ENCODE measurements around the gene VPS37B. TPM values are rescaled to one million over a fixed set of nuclear protein-coding genes. Genes with fewer than 3 reads are reported as not detected.

Gene VPS37B
- total RNA-seq, 1 experiment from 2014 or later = 12.3 TPM

GRCh38 chr12:122853582-122854245, 42.2 kb downstream of the VPS37B start:
- H3K36me3 Mint-ChIP-seq (ENCODE audit: insufficient read depth in 1 of 3, low read depth in 3 of 3) = peaks cover 0 to 6% (median 0%) of the 10 kb centered on the region in 3 experiments; a peak in 2 of 7 replicates
- DNase-seq = no peak
- H3K4me3 Mint-ChIP-seq = no peak overlapping the region

More at GRCh38 chr12:122853582-122854245, 42.2 kb downstream of the VPS37B start:
- no peak overlapping the region for H3K18ac ChIP-seq (ENCODE audit: insufficient read length, low read depth, low read length)
- no peak overlapping the region for H2BK12ac ChIP-seq (ENCODE audit: insufficient read length, low read depth, low read length)
- H3K9ac ChIP-seq (ENCODE audit: extremely low read depth, insufficient read length, low read length) = no peak overlapping the region
- no peaks in the 10 kb centered on the region for H3K4me1 ChIP-seq (ENCODE audit: insufficient read depth, low read length)
- no peak overlapping the region for H2AK5ac ChIP-seq (ENCODE audit: insufficient read length, low read length)
- H3K4me2 ChIP-seq (ENCODE audit: insufficient read depth, insufficient read length, low read length) = no peak overlapping the region
- no peak overlapping the region for H4K8ac ChIP-seq (replicated peaks; ENCODE audit: insufficient read length, low read depth, low read length)
- no peak overlapping the region for H4K5ac ChIP-seq (ENCODE audit: insufficient read length, low read depth, low read length)
- H3K79me2 ChIP-seq (ENCODE audit: insufficient read depth, low read length) = no peaks in the 10 kb centered on the region
- H2BK120ac ChIP-seq (ENCODE audit: low read depth, low read length, poor library complexity, severe bottlenecking) = no peak overlapping the region
- Mint-ChIP-seq H3K4me1 (peaks cover 0 to 4% of the 10 kb centered on the region in 2 experiments; a peak in 2 of 4 replicates), H3K27ac (no peak overlapping the region), H3K27me3 (ENCODE audit: low read depth) (peaks cover 4% of the 10 kb centered on the region), H3K9me3 (no peaks in the 10 kb centered on the region)
- no peak overlapping the region for H3K27ac ChIP-seq (ENCODE audit: insufficient read length, low read depth, low read length)
- H3T11ph ChIP-seq (ENCODE audit: low read length) = no peak overlapping the region
- H2AFZ ChIP-seq (ENCODE audit: low read length) = no peak overlapping the region
- no peaks in the 10 kb centered on the region for H3K79me1 ChIP-seq (ENCODE audit: insufficient read depth, low read depth, low read length, poor library complexity, severe bottlenecking)
- H4K91ac ChIP-seq (ENCODE audit: insufficient read length, low read depth, low read length) = no peak overlapping the region
- H3K27me3 ChIP-seq (ENCODE audit: insufficient read depth, low read length) = no peaks in the 10 kb centered on the region
- no peaks in the 10 kb centered on the region for H4K20me1 ChIP-seq (ENCODE audit: control insufficient read depth, insufficient read depth, insufficient read length)
- no peak overlapping the region for H2BK5ac ChIP-seq (ENCODE audit: insufficient read length, low read length)
- no CpG with 5 or more reads among the region's 17 CpGs for WGBS (ENCODE audit: extremely low coverage, insufficient read length, low lambda C conversion rate)
- no peak overlapping the region for H3K4ac ChIP-seq (ENCODE audit: low read depth, low read length)
- H2BK20ac ChIP-seq (ENCODE audit: low read depth, low read length, poor library complexity, severe bottlenecking) = no peak overlapping the region
- H2BK15ac ChIP-seq (ENCODE audit: low read depth, low read length) = no peak overlapping the region
- H3K23ac ChIP-seq (ENCODE audit: insufficient read length, low read depth, low read length) = no peak overlapping the region
- no peak overlapping the region for H3K56ac ChIP-seq (ENCODE audit: insufficient read length, low read depth, low read length)
- no peak for TF ChIP-seq CTCF (conservative IDR thresholded peaks at IDR 0.05)
- no peaks in the 10 kb centered on the region for H3K9me3 ChIP-seq (ENCODE audit: control insufficient read depth, low read depth, low read length)
- H3K23me2 ChIP-seq (ENCODE audit: insufficient read length, low read depth, low read length, poor library complexity, severe bottlenecking) = no peaks in the 10 kb centered on the region
- H3K14ac ChIP-seq (ENCODE audit: insufficient read depth, low read length) = no peak overlapping the region
